RPMI8226 (cell line): ENCODE data around the gene HEXD.

Experiments used
- DNase-seq: peaks from one replicate; pipeline ENCODE4 v3.0.0-alpha.2; 2015

Gene HEXD

DNA sequence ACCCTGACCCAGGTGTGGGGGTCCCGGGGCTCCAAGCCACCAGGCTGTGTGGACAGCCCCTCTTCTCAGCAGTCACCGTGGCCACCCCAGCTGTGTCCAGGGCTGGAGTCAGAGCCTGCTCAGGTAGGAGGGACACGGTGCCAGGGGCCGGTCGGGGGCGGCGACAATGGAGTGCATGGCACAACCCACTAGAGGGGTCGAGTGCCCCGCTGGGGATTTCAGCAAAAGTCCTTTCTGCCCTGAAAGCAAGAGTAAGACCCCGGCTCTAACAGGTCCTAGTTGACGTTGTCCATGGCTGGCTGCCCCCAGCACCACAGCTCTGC, 35.3 kb upstream of the HEXD start:
- no peak for DNase-seq

- DNase-seq, result no peak
Observed at GRCh38 chr17:82383411-82383810, 34.7 kb upstream of the HEXD start.

- DNase-seq, result peak; percentile 67
Observed at GRCh38 chr17:82384051-82384729, 34.0 kb upstream of the HEXD start.

DNA sequence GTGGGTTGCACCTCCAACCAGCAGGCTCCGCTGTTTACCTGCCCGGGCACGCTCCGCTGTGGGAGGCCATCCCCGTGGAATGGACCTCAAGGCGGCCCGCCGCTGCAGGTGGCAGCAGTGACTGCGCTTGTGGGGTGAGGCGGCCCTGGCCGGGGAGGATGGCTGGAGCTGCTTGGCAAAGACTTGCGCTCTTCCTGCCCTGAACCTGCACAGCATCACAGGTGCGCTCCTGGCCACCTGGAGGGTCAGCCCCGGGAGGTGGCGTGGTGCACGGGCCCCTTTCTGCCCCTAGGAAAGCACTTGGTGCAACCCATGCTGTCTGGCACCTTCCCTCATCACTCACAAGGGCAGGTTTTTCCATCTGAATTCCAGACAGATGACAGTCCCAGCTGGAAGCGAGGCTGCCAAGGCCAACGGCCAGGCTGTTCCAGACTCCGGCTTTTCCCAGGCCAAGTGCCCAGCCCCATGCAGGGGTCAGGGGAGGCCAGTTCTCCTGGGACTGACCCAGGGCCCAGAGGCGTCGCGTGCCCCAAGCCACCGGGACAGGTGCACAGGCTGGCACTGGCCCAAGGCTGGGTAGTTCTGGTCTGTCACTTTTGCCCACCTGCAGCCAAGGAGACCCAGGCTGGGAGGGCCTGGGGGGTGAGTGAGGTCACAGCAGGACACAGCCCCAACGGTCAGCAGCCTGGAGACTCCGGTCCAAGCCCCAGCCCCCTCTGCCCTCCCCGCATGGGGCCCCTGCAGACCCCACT, 33.2 kb upstream of the HEXD start:
- peak; percentile 93 for DNase-seq

- DNase-seq, result no peak
Observed at GRCh38 chr17:82385559-82386254, 32.4 kb upstream of the HEXD start.

- DNase-seq, result no peak
Observed at GRCh38 chr17:82386255-82386831, 31.8 kb upstream of the HEXD start.

GRCh38 chr17:82386881-82387704, 31.1 kb upstream of the HEXD start:
- no peak for DNase-seq

DNA sequence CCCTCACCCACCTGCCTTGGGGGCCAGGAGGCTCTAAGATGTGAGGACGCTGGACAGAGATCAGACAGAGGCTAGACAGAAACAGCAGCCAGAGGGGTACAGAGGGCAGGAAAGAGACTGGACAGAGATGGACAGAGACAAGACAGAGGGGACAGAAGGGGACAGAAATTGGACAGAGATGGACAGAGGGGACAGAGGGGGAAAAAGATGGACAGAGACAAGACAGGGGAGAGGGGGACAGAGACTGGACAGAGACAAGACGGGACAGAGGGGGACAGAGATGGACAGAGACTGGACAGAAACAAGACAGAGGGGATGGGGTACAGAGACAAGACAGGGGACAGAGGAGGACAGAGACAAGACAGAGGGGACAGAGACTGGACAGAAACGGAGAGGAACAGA, 30.4 kb upstream of the HEXD start:
- no peak for DNase-seq

GRCh38 chr17:82388223-82388921, 29.8 kb upstream of the HEXD start:
- DNase-seq, result peak; percentile 39

DNA sequence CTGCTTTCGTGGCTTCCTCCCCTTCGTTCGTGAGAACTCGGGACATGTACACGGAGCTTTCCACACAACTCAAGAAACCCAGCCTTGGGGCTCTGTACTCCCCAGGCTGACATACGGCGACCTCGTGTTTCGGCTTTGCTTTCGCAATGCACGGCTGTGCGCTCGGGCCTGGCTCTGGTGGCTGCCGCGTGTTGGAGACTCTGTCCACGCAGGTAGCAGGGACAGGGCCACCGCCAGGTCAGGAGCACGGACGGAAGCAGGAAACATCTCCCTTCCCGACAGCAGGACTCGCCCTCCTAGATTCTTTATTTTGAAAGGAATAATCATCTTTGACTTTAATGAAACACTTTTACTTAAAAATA, 29.2 kb upstream of the HEXD start:
- DNase-seq, result no peak

DNA sequence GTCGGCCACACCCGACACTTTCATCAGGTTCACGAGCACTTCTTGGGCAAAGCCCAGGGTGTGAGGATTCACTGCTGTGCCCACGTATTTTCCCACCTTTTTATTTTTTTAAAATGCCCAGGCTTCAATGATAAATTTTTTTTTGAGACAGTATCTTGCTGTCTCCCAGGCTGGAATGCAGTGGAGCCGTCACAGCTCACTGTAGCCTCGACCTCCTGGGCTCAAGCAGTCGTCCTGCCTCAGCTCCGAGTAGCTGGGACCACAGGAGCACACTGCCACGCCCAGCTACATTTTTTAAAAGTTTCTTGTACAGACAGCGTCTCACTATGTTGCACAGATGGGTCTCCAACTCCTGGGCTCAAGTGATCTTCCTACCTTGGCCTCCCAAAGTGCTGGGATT, 28.8 kb upstream of the HEXD start:
- no peak for DNase-seq

GRCh38 chr17:82390015-82390859, 27.9 kb upstream of the HEXD start:
- no peak for DNase-seq

GRCh38 chr17:82390860-82391435, 27.2 kb upstream of the HEXD start:
- DNase-seq, result peak; percentile 50

DNA sequence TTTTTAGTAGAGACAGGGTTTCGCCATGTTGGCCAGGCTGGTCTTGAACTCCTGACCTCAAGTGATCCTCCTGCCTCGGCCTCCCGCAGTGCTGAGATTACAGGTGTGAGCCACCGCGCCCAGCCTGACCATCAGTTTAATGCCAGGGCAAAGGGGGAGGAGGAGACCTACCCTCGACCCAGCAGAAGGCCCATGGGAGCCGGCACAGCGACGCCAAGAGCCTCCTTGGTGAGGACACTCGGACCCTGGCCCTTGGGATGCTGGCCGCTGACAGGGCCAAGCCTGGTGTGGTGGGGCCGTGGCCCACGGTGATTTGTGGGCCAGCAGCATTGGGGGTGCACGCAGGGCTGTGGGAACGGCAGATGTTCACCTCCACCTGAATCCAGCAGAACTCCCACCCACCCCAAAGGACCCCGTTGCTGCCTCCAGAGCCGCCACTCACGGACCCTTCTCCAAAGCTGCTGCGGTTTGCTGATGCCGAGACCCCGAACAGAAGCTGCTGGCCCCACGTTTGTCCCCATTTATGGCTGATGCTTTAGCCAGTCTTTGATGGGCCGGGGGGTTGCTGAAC, 26.6 kb upstream of the HEXD start:
- DNase-seq, result no peak

DNA sequence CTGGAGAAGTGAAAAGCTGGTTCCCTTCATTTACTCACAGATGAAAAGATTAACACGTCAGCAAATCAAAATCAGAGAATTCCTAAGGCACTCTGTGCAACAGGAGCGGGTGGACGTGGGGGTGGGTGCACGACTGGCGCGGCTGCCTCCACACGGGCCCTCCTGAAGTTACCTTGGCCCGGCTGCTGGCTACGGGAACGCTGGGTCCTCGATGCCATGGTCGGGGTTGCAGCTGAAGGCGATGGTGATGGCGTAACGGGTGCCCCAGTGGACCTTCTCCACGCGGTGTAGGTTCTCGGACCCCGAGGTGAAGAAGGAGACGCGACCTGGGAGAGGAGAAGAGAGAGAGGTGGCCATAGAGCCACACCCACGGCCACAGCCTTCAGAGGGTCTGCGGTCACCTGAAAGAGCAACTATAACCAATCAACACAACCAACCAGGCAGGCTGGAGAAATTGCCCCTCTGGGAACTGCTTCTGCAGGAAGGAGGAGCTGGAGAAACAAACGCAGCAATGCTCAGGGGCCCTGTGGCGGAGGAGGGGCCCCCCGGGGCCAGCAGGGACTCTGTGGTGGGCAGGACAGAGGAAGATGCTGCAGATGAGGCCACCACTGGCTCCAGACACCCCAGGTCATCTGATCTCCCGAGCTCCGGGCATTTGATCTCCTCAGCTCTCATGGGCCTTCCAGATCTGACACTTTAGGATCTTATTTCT, 25.8 kb upstream of the HEXD start:
- no peak for DNase-seq

DNA sequence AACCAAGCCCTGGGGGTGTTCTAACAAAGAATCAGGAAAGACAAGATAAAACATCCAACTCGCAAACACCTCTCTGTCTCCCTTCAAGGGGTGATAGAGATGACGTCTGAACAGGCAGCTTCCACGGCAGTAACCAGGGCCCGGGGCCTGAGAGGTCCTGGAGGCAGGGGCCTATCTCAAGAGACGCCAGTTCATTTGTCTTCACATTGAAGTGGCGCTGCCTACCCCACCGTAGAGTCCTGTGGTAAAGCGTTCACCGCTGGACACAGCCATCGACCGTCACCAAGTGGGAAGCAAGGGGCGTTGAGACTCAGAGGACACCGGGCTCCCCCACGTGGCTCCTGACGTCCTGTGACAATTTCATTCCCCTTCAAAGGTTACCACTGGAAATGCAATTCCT, 25.2 kb upstream of the HEXD start:
- DNase-seq, result no peak

DNA sequence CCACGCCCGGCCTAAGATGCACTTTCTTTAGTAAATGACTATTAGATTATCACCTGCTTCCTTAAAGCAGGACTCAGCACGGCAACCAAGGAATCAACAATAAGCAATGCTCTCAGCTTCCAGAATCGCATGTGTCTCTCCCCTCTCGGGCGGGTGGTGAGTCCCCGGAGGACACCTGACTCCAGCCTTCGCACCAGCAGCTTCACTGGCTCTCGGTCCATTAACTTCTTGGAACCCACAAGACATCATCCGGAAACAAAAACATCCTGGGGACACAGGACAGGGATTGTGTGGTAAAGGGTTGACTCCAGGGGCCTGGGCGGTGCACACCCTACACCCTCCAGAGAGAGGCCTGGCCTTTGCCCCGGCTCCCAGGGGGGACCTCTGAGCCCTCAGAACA, 23.9 kb upstream of the HEXD start:
- no peak for DNase-seq

DNA sequence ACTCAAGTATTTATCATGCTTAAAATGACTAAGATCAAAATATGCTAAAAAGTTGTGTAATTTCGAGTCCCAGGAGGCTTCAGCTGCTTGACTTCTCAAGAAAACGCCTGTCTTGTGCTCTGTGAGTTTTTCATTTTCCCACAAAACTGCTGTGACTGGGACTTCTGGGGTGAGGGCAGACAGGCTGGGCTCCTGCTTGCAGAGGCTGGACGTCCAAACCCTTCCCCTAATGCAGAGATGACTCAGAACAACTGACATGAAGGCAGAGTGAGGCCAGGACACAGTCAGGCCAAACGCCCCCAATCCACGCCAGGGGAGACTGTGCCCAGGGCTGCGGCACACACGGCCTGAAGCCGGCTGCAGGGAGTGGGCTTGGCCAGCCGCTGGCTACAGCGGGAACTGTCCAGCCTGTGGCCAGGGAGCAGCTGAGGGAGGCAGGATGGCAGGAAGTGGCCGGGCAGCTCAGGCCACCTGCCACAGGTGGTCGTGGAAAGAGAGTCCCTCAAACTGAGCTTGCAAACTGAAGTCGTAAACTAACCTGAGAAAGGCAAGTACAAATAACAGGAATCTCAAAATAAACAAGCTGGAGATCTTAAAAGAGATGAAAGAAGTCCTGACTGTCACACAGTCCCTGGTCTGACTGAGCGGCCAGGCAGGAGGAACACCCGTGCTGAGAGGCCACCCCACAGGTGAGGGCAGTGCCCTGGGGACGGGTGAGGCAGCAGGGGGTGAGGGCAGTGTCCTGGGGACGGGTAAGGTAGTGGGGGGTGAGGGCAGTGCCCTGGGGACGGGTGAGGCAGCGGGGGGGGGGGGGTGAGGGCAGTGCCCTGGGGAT, 21.3 kb upstream of the HEXD start:
- DNase-seq, result no peak
